GM19025 (cell line): Measurements from ENCODE around the gene NUMBL.
"Not testable (repeated sequence)": the region's sequence is repeated elsewhere in the genome, so short reads cannot be mapped to it uniquely, and the experiment has no call there.

Experiments
- ATAC-seq: cut with Tn5 transposase; IDR thresholded peaks from one replicate; pipeline ENCODE4 v1.9.1; 2021; ENCODE audit warnings: mild to moderate bottlenecking, low read depth, moderate library complexity; ENCODE audit not compliant: unreplicated experiment

Gene NUMBL

GRCh38 chr19:40638327-40638726, 52.1 kb downstream of the NUMBL start:
- ATAC-seq, result no peak

DNA sequence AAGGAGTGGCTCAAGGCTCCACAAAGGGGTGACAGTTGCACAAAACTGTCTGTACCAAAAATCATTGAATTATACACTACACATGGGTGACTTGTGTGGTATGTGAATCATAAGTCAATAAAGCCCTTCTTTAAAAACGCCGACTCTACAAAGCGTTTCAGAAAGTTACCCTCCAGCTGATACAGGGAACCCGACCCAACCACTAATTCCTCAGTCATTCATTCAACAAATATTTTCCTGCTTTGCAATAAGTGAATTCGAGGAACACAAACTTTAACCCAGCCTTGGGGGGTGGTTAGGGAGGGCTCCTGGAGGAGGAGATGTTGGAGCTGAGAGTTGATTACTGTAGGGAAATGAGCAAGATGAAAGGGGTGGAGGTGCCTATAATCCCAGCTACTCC, 57.2 kb downstream of the NUMBL start:
- no peak for ATAC-seq

DNA sequence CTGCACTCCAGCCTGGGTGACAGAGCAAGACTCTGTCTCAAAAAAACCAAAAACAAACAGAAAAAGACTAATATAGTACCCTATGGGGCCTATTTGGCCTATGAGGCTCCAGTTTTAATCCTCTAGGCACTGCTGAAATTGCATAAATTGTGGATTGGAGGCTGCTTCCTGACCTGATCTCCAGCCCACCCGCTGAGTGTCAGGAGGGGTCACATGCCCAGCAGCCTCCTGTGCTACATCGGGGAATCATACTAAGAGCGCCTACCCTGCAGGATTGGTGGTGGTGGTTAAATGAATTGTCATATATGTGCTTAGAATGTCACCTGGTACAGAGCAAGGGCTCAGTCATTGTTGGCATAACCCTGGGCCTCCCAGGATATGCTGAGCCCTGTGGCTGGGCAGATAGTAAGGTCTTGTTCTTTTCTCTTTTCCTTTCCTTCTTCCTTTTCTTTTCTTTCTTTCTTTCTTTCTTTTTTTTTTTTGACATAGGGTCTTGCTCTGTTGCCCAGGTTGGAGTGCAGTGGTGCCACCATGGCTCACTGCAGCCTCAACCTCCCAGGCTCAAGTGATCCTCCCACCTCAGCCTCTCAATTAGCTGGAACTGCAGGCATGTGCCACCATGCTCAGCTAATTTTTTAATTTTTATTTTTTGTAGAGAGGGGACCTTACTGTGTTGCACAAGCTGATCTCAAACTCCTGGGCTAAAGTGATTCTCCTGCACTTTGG, 58.0 kb downstream of the NUMBL start:
- ATAC-seq, result no peak

DNA sequence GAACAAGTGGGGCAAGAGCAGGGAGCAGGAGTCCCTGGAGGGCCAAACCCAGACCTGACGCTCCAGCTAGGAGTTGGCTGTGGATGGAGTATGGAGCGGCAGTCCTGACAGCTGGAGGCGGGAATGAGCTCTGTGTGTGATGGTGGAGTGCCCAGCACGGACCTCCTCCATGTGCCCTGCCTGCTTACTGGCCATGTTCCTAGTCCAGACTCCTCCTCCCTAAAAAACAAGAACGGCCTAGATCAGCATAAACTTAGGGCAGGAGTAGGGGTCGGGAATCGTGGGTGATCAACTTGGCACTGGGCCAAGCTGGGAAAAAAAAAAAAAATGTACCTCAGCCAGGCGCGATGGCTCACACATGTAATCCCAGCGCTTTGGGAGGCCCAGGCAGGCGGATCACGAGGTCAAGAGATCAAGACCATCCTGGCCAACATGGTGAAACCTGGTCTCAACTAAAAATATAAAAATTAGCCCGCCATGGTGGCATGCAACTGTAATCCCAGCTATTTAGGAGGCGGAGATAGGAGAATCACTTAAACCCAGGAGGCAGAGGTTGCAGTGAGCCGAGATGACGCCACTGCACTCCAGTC, 59.8 kb downstream of the NUMBL start:
- no peak for ATAC-seq

DNA sequence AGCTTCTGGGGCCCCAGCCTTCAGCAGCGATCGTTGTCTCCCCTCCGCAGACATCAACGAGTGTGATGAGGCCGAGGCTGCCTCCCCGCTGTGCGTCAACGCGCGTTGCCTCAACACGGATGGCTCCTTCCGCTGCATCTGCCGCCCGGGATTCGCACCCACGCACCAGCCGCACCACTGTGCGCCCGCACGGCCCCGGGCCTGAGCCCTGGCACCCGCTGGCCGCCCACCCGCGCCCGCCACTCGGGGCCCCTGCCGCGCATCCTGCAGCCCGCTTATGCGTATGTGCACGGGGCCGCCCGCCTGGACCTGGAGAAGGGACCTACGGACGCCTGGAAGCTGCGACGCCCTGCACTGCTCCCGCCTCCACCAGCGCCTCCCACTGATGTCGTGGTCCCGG, 61.1 kb downstream of the NUMBL start:
- ATAC-seq, result no peak

GRCh38 chr19:40627486-40628279, 62.8 kb downstream of the NUMBL start:
- no peak for ATAC-seq

GRCh38 chr19:40626918-40627317, 63.5 kb downstream of the NUMBL start:
- ATAC-seq, result no peak

DNA sequence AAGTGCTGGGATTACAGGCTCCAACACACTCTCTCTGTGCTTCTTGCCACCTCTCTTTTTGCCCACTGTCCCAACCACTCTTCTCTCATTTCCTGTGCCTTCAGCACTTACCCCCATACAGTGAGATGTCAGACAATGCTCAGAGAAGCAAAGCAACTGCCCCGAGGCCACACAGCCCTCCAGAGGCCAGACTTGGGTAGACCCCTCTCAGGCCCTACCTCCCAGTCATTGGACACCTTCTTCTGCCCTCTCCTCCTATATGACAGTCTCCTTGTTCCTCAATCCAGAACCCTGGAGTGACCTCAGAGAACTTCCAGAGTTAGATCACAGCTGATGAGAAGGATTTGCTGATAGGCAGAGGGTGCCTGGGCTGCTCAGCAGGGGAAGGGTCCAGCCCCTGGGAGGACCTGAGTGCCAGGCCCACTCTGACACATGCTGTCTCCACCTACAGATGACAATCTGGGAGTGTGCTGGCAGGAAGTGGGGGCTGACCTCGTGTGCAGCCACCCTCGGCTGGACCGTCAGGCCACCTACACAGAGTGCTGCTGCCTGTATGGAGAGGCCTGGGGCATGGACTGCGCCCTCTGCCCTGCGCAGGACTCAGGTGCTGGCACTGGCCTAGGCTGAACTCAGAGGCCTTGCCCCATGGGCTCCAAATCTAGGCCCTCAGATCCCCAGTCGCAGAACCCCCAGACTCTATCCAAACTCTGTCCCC, 64.9 kb downstream of the NUMBL start:
- ATAC-seq, result no peak

- not testable (repeated sequence) for ATAC-seq
Observed at GRCh38 chr19:40624369-40625153, 65.9 kb downstream of the NUMBL start.

- no peak for ATAC-seq
Observed at GRCh38 chr19:40623403-40624251, 66.8 kb downstream of the NUMBL start.

DNA sequence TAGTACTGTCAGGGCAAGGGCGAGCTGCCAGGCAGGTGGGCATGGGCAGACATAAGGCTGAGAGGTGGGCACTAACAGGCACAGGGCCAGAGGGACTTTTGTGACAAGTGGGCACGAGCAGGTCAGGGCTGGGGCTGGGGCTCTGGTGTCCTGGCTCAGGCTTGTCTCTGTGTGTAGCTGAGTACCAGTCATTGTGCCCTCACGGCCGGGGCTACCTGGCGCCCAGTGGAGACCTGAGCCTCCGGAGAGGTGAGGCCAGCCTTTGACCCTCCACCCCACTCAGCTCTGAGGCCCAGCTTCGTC, 67.7 kb downstream of the NUMBL start:
- ATAC-seq, result no peak

- no peak for ATAC-seq
Observed at GRCh38 chr19:40621966-40622772, 68.3 kb downstream of the NUMBL start.

- ATAC-seq, result no peak
Observed at GRCh38 chr19:40621283-40621682, 69.2 kb downstream of the NUMBL start.

GRCh38 chr19:40620161-40620485, 70.3 kb downstream of the NUMBL start:
- no peak for ATAC-seq

DNA sequence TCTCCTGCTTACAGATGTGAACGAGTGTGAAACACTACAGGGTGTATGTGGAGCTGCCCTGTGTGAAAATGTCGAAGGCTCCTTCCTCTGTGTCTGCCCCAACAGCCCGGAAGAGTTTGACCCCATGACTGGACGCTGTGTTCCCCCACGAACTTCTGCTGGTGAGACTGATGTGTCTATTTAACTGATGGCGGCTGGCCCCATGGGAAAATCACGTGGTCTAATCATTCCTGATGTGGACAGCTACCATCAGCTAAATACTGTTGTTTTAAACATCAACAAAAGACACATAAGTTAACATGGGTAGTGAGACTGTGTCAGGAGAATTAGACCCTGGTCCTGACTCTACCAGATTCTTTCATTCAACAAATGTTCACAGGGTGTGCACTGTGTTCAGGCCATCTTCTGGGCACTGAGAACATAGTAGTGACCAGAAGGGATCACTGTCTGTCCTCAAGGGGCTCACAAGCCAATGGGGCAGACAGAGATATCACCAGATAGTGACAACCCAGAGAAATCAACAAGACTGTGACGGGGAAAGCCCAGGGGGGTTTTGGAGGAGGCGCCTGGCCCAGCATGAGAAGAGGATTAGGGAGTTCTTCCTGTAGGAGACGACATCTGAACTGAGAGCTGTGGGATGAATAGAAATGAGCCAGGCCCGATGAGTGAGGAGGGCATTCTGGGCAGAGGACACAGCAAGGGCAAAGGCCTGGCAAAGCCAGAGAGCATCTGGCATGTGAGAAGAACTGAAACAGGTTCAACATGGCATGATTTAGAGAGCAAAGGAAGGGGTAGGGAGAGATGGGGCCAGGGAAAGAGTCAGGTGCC, 70.9 kb downstream of the NUMBL start:
- no peak for ATAC-seq

GRCh38 chr19:40617961-40618360, 72.5 kb downstream of the NUMBL start:
- no peak for ATAC-seq

- ATAC-seq, result no peak
Observed at GRCh38 chr19:40616941-40617340, 73.5 kb downstream of the NUMBL start.

DNA sequence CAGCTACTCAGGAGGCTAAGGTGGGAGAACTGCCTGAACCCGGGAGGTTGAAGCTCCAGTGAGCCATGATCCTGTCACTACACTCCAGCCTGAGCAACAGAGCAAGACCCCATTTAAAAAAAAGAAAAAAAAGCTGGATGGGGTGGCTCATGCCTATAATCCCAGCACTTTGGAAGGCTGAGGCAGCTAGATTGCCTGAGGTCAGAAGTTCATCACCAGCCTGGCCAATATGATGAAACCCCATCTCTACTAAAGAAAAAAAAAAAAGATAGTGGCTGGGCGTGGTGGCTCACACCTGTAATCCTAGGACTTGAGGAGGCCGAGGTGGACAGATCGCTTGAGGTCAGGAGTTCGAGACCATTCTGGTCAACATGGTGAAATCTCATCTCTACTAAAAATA, 74.3 kb downstream of the NUMBL start:
- no peak for ATAC-seq
